HG02938 (cell line): ENCODE results near the gene SERPINB5.

ENCODE experiments used
- ATAC-seq: cut with Tn5 transposase; IDR thresholded peaks from one replicate; pipeline ENCODE4 v1.9.1; 2021; ENCODE audit warnings: mild to moderate bottlenecking, moderate library complexity; ENCODE audit not compliant: unreplicated experiment

Gene SERPINB5

DNA sequence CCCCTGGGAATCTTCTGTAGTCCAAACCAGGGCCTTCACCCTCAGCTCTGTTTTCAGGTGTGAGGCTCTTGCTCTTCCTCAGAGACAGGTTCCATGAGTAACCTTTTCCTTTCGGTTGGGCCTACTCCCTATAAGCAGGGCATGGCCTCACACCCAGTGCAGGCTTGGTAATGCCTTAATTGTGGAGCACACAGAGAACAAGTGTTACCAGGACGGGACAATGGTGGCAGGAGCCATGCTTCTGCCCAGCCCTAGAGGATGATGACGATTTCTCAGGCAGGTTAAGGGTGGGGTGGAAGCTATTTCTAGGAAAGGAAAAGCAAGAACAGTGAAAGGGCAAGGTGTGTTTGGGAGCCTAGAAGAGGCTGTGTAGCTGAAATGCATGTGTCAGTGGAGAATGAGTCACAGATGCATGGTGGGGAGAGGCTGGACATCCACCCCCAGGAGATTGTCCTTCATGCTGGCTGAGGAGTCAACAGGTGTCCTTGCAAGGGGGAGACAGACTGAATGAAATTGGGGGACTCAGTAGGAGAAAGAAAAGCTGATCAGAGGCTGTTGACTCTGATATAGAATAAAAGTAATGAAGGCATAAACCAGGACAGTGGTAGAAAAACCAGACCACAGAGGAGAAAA lies 43.4 kb downstream of the SERPINB5 start:
- ATAC-seq = no peak

DNA sequence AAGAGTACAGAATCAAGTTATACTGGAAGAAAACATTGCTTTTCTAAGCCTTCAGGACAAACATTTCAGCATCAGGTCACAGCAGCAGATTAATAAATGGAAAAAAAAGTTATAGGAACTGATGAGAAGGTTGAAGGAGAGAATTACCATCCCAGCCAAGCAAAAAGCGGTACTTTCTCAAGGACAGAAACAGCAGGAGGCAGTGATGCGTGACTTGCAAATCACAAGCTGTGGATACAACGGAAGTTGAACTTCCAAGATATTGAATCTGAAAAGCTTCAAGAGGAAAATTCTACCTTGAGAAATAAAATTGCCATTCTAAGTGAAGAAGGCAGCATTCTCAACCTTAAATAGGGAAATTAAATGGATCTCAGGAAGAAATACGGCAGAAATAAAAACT lies 46.9 kb downstream of the SERPINB5 start:
- no peak for ATAC-seq

DNA sequence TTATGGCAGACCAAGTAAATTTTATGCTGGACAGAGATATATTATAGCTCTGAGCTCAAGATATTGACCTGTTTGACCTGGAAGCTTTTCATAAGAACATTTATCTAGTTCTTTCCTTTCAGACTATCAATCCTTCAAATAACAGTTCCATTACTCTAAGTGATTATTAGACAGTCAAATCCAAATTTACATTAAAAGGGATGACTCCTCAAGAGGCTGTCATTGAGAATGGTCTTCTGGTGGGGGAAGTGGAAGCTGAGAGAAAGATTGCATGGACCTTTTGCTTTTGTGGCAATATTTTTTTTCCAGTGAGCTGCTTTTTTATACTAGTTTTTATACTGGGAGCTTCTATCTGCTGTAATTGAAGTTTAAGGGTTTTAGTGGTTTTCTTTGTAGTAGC lies 50.5 kb downstream of the SERPINB5 start:
- no peak for ATAC-seq

DNA sequence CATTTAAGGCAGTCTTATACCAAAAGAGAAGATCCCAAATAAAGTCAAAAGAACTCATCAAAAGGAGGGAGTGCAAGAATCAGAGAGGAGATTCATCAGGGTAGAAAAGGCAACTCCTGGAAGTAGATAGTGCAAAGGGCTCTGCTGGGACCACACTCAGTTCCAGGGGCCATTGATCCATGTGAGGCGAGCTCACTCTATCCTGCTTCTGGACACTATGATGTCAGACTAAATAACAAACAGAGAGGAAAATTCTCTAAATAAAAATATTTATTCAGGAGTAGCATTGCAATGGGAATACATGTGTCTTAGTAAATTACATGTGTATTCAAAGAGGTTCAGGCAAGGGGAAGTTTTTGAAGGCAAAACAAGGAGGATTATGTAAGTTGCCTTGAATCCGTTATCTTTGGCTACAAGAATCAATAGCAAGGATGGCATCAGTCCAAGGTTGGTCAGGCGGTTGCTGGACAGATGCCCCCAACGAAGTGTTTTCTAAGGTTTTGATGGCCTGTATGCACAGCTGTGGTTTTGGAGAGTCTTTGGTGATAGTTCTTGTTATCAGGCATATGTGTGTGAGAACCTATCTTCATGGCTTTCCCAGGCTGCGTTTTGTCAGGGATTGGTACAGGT lies 52.2 kb downstream of the SERPINB5 start:
- ATAC-seq = no peak

DNA sequence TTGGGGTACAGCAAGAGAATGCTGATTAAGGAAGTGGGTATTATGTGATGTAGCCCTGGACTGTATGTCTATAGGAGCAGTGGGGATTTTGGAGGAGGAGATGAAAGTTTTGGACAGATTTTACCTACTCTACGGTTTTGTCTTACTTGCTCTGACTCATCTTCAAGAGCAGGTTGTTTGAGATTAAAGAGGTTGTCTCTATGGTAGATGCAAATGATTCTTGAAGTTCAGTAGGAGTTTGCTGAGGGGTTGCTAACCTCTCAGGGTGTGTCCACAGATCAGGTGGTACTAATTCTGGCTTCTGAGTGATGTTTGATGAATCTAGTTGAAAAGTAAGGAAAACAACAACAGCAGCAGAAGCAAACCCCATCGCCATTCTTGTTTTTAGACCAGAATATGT lies 55.7 kb downstream of the SERPINB5 start:
- no peak for ATAC-seq

DNA sequence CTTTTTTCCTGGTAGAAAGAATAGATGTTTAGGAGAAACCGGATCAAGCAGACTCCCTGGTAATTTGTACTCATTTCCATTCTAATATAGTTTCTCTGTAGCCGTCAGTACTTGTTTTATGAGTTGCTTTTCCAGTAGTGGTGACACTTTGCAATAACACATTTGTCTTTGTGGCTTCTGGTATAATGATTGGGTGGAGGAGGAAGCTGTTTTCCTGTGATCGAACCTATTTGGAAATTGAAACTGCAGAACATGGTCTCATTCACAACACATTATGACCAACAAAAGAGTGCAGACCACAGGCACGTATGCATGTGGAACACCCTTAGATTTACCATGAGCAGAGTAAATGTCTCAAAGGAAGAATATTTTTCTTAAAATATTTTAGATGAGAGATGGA lies 57.9 kb downstream of the SERPINB5 start:
- ATAC-seq = peak; percentile 57

DNA sequence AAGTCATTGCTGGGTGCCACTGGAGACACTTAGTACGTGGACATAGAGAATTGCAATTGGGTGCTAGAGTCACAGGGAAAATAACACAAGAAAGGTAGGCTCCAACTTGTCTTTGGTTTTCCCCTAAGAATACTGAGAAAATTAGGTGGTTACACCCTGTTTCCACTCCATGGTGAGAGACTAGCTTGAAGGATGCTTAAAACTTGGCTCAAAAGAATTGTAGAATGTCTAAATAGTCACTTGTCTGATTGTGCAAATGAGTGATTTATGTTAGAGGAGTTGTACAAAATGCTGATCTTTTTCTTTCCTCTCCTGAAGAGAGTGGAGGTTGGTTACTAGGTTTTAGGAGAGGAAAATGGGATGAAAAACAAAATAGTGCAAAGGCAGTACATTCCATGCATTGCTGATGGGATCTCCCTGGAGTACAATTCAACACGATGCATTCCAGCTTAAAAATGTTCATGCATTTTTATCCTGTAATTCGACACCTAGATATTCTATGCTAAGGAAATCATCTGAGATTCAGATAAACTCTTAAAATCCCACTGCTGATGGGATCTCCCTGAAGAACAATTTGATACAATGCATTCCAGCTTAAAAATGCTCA lies 63.2 kb downstream of the SERPINB5 start:
- no peak for ATAC-seq

DNA sequence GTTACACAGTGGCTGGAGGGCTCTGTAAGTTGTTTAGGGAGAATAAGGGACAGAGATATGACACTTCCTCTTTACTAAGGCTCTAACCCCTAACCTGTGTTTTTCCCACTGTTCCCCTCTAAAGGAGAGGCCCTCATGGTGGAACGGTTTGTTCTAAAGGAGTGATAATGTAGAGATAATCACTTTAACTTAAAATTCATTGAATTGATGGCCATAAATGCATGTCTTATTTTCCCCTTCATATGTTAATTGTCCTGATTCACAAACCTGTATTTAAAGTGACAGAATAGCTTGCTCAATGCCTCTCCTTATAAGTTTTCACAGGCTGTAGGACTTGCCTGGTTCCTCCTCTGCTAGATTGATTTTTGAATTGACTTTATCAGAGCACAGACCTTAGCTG lies 65.3 kb downstream of the SERPINB5 start, which contains the start of gene SERPINB12:
TSS of gene SERPINB12 (plus strand) at position 301 of the 400 bp plus-strand sequence. CDS start 13,791 bp downstream, outside the sequence.
- ATAC-seq = no peak

DNA sequence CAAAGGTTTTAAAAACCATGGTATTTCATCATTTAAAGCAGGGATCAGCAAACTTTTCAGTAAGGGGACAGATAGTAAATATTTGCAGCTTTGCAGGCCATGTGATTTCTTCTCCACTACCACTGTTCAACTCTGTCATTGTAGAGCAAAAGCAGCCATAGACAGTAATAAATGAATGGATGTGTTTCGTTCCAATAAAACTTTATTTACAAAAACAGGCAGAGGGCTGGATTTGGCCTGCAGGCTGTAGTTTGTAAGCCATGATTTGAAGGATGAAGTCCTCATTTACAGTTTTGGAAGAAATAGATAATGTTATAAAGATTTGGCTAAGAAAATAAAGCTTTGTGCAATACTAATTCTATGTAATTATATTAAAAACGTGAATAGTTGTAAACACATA lies 67.3 kb downstream of the SERPINB5 start:
- ATAC-seq = no peak

DNA sequence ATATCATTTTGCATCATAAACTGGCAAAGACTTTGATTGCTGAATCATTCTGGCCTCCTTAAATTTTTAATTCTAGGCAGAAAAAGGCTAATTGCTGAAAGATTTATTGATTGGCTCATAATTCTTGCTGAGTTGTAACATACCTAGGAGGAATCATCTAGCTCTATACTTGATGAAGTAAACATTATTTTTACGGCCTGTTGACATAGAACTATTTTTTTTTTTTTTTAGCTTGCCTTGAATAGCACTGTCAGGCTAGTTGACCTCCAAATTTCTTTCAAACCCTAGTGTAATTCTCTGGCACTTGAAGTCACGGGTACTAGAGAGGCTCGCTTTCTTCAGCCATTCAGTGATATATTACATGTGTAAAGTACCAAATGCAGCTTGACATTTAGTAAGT lies 68.2 kb downstream of the SERPINB5 start:
- no peak for ATAC-seq

DNA sequence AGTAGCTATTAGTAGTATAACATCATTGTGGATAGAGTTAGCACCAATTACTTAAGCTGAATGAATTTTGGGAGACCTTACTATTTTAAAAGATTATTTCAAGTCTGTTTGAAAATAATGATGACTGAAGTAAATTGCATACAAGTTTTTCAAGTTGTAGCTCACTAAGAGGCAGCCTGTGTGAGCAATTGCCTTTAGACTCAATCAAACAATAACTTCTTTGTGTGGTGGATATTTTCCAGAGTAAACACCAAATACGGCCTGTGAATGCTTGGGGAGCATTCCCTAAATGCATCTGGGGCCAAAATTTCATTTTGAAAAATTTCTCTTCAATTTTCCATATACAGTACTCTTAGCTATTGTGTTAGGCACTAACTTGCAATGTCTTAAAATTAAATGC lies 73.3 kb downstream of the SERPINB5 start:
- ATAC-seq = no peak

DNA sequence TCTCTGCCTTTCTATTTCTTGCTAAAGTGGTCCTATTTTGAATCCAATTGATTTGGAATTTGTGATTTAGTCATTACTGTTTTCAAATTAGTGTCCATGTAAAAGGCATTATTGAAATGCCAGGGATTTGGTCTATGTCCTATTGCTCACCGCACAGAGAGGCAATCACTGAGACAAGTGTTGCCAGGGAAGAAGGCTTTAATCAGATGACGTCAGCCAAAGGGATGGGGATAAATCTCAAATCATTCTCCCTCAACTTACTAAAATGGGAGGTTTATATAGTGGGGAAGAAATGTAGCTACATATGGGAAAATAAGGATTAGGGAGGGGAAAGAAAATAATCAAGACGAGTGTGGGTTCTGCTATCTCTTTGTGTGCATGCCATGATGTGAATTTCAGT lies 75.0 kb downstream of the SERPINB5 start:
- no peak for ATAC-seq

DNA sequence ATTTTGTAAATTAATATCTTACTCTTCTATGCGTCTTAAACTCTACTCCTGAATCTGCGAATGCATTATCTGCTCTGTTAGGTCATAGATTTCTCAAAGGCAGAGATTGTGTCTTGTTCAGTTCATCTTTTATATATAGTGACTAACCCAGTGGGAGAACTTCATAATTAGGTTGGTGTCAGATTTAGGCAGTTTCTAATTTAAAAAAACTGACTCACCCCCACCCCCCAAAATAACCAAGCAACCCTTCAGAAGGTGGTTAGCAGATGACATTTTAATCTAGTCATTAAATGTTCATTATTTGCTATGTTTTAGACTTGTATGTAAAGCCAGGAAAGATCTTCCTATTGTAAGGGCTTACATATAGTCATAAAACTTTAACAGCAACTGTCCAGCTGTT lies 75.8 kb downstream of the SERPINB5 start:
- no peak for ATAC-seq

DNA sequence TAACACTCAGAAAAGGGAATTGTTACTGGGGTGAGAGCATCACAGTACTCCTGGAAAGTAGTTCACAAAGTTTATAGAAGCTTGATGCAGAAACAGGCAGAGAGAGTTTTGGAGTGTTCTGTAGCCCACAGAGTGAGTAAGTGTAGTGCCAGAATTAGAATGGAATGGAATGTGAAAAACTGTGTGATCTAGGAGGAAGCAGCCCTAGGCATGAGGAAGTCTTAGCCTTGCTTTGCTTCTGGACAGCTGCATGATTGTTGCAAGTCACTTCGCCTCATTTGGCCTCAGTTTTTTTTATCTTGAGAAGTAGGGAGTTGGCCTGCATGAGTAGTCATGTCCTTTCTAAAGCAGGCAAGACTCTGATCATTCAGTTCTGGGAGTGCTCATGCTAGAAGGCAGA lies 76.3 kb downstream of the SERPINB5 start:
- no peak for ATAC-seq
